Hematopoietic multipotent progenitor cell treated with erythropoietin and hydrocortisone succinate and interleukin-3 and kit ligand, for 17 days (in vitro differentiated cells): ENCODE measurements around the gene HCRTR1.
A peak's percentile ranks its signal among the peaks of the same experiment; 100 is the strongest.

Experiments used
- DNase-seq: peaks from one replicate; pipeline ENCODE4 v3.0.0-alpha.2; 2015; ENCODE audit warnings: low spot score

Gene HCRTR1

GRCh38 chr1:31667065-31667785 lies 49.7 kb downstream of the HCRTR1 start:
- DNase-seq: no peak

DNA sequence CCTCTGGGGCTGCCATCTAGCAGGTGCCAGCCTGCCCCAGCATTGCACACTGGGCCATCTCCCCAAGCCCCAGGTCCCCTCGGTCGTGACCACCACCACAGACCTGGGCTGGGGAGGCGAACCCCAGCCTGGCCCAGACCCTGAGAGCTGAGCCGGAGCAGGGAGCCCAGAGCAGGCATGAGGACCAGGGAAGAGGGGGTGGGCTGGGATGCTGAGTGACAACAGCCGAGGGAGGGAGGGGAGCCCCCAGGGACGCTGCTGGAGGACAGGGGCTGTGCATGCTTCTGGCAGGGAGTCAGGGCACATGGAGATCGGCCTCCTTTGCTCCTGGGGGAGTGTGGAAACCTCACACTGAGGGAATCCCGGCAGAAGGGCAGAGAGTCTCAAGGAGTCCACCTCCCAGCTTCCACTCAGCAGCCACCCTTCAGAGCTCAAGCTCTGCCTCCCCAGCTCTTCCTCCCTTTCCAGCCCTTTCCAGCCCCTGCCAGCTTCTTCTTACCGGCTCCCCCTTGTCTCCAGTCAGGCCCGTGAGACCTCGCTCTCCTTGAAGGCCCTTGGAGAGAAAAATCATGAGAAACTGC lies 50.9 kb downstream of the HCRTR1 start:
- DNase-seq: no peak

DNA sequence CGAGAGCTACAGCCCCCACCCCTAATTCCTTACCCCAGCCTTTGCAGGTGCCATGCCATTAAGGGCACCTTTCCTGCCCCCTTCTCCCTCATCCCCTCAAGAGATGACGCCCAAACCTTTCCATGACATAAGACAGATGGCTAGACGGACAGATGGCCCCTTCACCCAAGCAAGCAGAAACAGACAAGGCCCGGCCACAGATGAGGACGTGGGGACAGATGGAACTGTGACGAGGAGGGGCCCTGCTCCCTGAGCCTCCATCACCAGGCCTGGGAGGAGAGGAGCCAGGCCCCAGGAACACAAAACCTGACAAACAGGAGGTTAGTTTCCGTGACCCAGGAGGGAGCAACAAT lies 51.9 kb downstream of the HCRTR1 start:
- no peak for DNase-seq

DNA sequence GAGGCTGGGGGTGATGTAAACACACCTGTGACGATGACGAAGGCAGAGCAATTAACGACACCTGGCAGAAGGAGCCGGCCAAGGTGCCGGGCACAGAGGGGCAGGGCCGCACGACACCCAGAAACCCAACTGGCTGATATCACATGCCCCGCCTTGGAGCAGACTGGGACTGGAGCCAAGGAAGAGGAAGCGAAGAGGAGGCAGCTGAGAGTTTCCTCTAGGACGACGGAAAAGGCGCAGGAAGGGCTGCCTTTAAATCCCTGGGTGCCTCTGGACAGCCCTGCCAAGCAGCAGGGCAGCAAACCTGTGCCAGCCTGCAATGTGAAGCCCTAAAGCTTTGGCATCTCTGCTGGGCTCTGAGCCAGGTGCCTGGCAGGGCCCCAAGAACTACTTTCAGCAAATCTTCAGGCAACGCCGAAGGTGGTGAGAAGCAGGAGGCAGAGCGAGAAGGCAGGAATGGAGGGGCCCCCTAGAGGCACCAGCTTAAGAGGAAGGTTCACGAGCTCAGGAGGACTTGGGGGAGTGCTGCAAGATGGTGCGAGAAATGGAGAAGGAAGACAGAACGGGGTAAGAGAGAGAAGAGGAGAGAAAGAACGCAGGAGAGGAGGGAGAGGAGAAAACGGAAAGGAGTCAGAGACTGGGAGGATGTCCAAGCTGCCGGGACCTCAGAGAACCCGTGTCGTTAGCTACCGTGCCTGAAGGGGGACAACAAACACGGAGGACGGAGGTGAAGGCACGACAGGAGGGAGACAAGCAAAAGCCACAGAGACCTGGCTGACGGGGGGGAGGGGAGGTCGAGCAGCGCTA lies 52.5 kb downstream of the HCRTR1 start:
- DNase-seq: peak; percentile 59

- DNase-seq: no peak
These were observed 53.1 kb downstream of the HCRTR1 start for GRCh38 chr1:31670593-31670964.

DNA sequence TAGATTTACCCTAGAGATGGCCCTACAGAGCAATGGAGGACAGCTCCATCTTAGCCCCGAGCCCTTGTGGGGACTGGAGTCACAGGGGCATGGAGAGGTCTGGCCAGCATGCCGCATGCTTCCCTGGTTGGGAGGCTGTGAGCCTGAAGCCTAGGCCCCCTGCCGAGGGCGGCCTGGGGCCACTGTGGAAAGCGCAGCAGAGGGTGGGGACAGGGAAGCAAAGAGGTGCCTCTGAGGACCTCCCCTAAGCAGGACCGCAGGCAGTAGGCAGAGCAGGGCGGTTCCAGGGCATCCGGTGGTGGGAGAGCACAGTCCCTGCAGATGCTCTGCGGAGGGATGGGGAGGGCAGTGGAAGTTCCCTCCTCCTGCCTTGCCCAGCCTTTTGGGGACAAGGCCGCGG lies 53.7 kb downstream of the HCRTR1 start:
- DNase-seq: no peak

DNA sequence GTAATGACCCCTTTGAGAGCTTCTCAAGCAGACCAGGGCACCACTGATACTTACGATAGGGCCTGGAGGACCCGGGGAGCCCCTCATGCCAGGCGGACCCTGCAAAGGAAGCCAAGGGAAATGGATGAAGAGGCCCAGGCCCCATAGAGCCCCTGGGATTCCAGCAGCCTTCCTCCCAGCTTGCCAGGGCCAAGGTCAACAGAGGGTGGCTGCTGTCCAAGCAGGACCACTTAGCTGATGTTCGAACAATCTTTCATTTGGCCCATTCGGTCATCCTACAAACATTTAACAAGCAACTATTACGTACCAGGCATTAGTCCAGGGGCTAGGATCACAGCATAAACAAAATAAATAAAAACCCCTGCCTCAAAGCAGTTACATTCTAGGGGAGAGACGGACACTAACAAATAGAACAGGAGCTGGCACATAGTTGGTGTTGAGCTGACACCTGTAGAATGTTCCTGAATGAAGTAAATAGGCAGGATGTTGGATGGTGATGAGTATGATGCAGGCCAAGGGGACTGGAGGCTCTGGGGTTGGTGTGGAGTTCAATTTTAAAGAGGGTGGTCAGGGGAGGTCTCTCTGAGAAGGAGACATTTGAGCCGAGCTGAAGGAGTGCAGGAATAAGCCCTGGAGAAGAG lies 54.2 kb downstream of the HCRTR1 start:
- DNase-seq: no peak

GRCh38 chr1:31672986-31673385 lies 55.5 kb downstream of the HCRTR1 start:
- DNase-seq: no peak

DNA sequence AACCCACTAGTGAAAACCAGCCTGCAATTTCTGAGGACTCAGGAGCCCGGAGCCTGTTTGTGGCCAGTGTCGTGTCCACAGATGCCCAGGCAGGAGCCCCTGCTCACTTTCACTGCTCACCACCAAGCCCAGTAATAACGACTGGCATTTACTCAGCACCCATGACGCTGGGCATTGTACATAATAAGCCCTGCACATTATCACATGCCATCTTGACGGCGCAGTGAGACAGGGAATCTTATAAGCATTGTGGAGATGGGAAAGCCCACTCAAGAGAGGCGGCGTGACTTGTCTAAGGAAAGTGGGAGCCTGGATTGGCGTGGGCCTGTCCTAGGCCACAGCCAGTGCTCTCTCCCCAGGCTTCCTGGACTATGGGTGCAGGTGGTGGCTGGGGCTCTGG lies 55.9 kb downstream of the HCRTR1 start:
- DNase-seq: no peak

GRCh38 chr1:31674626-31675025 lies 57.1 kb downstream of the HCRTR1 start:
- DNase-seq: no peak

DNA sequence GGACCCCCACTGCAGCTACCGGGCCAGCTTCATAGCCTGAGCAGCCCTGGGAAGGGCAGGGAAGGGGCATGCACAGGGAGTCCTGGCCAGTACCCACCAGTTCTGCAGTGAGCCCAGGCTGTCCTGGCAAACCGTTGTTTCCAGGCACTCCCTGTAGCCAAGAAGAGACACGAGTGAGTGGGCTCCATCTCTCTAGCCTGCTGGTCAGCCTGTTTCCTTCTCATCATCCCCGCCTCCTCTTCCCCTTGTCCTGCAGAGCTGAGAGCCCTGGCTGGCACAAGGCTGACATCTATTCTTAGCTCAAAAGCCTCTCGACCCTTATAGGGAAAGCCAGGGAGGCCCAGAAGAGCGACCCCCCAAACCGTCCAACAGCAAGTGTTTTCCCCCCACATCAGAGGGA lies 57.7 kb downstream of the HCRTR1 start:
- no peak for DNase-seq

- no peak for DNase-seq
These were observed 58.3 kb downstream of the HCRTR1 start for GRCh38 chr1:31675756-31676155.
